HG03039 (cell line): ENCODE data around the gene TNFAIP8L3.

Experiments
- ATAC-seq: cut with Tn5 transposase; IDR thresholded peaks from one replicate; pipeline ENCODE4 v1.9.1; 2021; ENCODE audit warnings: mild to moderate bottlenecking, moderate library complexity; ENCODE audit not compliant: unreplicated experiment

The TNFAIP8L3 gene

GRCh38 chr15:51117270-51117669 lies 22.6 kb upstream of the TNFAIP8L3 start:
- ATAC-seq: no peak

- no peak for ATAC-seq
Observed at GRCh38 chr15:51114437-51115119, 19.9 kb upstream of the TNFAIP8L3 start.

DNA sequence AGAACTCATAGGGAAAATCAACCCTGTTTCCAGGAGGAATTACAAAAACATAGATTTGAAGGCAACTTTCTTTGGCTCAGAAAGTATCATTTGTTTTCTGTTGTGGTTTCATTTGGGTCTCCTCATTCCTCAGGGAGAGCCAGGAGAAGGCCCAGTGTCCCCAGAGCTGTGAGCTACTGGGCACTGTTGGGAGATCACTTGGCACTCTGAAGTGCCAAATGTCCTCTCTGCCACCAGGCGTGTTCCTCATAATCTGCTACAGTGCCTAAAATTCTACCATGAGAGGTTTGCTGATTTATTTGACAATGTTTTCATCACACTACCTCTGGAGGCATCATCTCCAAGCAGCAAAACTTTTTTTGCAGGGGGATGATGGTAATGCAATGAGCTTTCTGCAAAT lies 17.4 kb upstream of the TNFAIP8L3 start:
- ATAC-seq: no peak

- ATAC-seq: no peak
Observed at GRCh38 chr15:51111061-51111460, 16.4 kb upstream of the TNFAIP8L3 start.

DNA sequence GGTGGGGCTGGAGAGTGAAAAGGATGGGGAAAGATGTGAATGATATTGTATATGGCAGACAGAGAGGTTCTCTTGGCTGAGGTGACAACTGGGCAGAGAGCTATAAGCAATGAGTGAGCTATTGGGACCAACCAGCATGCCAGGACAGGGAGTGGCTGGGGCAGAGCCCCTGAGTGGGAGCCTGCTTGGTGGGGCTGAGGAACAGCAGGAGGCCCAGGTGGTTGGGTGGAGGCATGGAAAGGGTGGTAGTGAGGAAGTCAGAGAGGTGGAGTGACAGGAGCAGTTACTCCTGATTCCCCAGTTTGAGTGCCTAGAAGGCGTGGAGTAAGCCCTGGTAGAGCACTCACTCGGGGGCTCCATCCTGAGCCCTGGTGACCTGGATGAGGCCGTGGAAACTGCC lies 15.5 kb upstream of the TNFAIP8L3 start:
- no peak for ATAC-seq

DNA sequence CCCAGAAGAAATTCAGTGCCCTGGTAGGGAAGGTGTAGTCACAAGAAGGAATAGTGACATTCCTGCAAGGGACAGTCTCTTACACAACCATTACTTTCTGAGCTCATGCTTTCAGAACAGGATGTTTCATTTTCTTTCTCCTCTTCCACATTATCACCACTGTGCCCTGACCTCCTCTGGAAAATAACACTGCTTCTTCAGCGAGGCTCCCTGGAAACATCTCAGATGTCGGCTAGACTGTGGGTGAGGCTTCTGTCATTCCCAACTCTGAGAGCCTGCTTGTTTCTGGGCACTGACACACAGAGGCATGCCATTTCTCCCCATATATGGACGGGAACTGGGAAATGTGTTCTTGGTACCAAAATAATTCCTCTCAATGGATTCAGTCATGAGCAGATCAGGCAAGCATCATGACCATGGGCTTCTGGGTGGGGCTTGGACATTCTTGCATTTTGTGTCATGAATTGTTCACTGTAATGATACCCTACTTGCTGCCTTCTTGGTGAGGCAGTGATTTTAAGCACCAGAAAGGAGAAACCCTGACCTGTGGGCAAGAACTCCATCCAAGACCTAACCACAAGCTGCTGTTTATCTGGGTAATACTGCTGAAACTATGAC lies 14.3 kb upstream of the TNFAIP8L3 start:
- ATAC-seq: no peak

DNA sequence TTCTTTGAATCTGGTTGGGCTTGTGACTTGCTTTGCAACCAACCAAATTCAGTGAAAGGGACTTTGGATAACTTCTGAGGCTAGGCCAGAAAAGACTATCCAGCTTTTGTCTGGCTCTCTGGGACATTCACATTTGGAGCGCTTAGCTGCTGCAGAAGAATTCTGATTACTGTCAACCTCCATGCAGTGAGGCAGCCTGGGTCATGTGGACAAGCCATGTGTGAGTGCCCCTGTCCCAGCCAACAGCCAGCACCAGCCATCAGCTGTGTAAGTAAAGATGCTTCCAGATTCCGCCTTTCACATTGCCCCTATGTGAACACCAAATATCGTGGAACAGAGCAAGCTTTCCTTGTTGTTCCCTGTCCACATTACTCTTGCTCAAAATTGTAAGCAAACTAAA lies 12.9 kb upstream of the TNFAIP8L3 start:
- ATAC-seq: no peak

GRCh38 chr15:51106481-51106880 lies 11.8 kb upstream of the TNFAIP8L3 start:
- ATAC-seq: no peak

GRCh38 chr15:51105430-51106016 lies 10.8 kb upstream of the TNFAIP8L3 start:
- ATAC-seq: no peak

DNA sequence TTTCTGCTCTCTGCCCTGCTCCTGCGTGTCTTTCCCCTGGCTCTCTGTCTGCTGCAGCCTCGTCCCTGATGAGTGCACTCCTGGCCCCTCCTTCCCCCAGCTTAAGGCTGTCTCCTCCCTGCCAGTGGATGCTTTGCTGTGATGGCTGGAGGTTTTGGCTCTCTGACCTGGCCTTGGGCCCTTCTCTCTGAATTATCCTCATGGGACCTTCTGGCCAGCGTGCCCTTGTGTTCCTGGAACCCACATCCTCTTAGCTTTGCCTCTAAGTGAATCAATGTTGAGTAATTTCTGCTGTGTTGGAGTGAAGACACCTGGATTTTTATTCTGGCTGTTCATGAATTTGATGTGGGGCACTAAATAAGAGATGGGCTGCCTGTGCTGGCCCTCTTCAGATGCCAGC lies 9.8 kb upstream of the TNFAIP8L3 start:
- ATAC-seq: no peak

- ATAC-seq: no peak
Observed at GRCh38 chr15:51103330-51103729, 8.6 kb upstream of the TNFAIP8L3 start.

GRCh38 chr15:51100785-51101489 lies 6.2 kb upstream of the TNFAIP8L3 start:
- no peak for ATAC-seq

GRCh38 chr15:51099185-51099584 lies 4.5 kb upstream of the TNFAIP8L3 start:
- no peak for ATAC-seq

DNA sequence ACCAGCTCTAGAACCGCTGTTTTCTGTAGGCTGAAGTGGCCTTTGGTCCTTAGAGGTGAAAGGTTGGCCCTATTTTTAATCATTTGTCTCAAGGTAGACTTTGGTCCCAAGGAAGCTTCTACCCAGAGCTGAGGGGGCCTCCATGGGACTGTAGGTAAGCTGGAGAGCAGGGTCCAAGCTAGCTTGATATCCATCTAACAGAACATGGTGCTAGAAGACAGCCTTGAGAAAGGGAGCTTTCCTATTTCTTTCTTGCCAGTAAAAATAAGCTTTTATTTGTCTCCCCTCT lies 3.6 kb upstream of the TNFAIP8L3 start:
- no peak for ATAC-seq

- no peak for ATAC-seq
Observed at GRCh38 chr15:51097553-51098330, 3.0 kb upstream of the TNFAIP8L3 start.

DNA sequence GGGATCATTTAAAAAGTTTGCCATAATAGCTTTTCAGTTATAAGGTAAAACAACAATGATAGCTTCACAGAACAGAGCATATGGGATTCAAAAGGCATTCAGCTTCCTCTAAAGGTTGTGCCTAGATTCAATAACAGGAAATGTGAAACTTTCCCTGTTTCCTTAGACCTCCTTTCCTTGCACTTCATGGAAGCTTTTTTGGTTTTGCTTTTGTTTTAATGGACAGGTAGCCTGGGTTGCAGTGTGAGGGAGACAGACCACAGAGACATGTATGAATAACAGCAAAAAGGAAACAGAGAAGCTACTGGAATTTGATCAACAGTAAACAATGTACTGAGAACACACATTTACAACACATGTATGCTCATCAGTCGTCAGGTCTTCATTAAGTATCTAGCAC lies 2.3 kb upstream of the TNFAIP8L3 start:
- ATAC-seq: no peak

- ATAC-seq: no peak
Observed at GRCh38 chr15:51095681-51096331, 1.1 kb upstream of the TNFAIP8L3 start.

- no peak for ATAC-seq
Observed at GRCh38 chr15:51093839-51094605, 684 bp downstream of the TNFAIP8L3 start.

- no peak for ATAC-seq
Observed at GRCh38 chr15:51093488-51093838, 1.2 kb downstream of the TNFAIP8L3 start.

GRCh38 chr15:51092480-51093040 lies 2.1 kb downstream of the TNFAIP8L3 start:
- no peak for ATAC-seq
